Karpas-422 (cell line): ENCODE results near the gene HS3ST2. TPM values are rescaled to one million over a fixed set of nuclear protein-coding genes. Genes with fewer than 3 reads are reported as not detected.
"Not testable (repeated sequence)": the region's sequence is repeated elsewhere in the genome, so short reads cannot be mapped to it uniquely, and the experiment has no call there.

Experiments
- DNase-seq: peaks from one replicate; pipeline ENCODE4 v3.0.0-alpha.2; 2015
- H2AFZ ChIP-seq: fragments of 200-600 bp; sonication (generic); 2 replicates; pipeline ENCODE4 v1.6.1; 2014; ENCODE audit warnings: antibody characterized with exemption, low read length, mixed read lengths
- H3K27ac ChIP-seq: fragments of 200-600 bp; sonication (generic); 2 replicates; pipeline ENCODE4 v1.5.1; 2014; ENCODE audit warnings: mild to moderate bottlenecking, low read length, moderate library complexity
- H3K27me3 ChIP-seq: fragments of 200-600 bp; sonication (generic); 2 replicates; pipeline ENCODE4 v1.6.1; 2014; ENCODE audit warnings: low read length, mixed read lengths
- H3K36me3 ChIP-seq: fragments of 200-600 bp; sonication (generic); 2 replicates; pipeline ENCODE4 v1.6.1; 2014; ENCODE audit warnings: low read length, mixed read lengths; ENCODE audit not compliant: insufficient read depth
- H3K4me1 ChIP-seq: fragments of 200-600 bp; sonication (generic); 2 replicates; pipeline ENCODE4 v1.6.1; 2014; ENCODE audit warnings: mild to moderate bottlenecking, low read length, mixed read lengths
- H3K4me2 ChIP-seq: fragments of 200-600 bp; sonication (generic); 2 replicates; pipeline ENCODE4 v1.6.1; 2014; ENCODE audit warnings: low read length, low read depth, mild to moderate bottlenecking; ENCODE audit not compliant: poor library complexity, severe bottlenecking
- H3K4me3 ChIP-seq: fragments of 200-600 bp; sonication (generic); 2 replicates; pipeline ENCODE4 v1.5.1; 2014; ENCODE audit warnings: mild to moderate bottlenecking, antibody characterized with exemption, low read length, mixed read lengths
- H3K79me2 ChIP-seq: fragments of 200-600 bp; sonication (generic); 2 replicates; pipeline ENCODE4 v1.6.1; 2014; ENCODE audit warnings: mild to moderate bottlenecking, low read length, mixed read lengths
- H3K9ac ChIP-seq: fragments of 200-600 bp; sonication (generic); 2 replicates; pipeline ENCODE4 v1.6.0; 2014; ENCODE audit warnings: low read length
- H3K9me2 ChIP-seq: fragments of 200-600 bp; sonication (generic), shearing (Covaris generic); replicated peaks from 2 replicates; pipeline ENCODE4 v1.6.0; 2014; ENCODE audit warnings: mild to moderate bottlenecking, low read length, moderate library complexity; ENCODE audit not compliant: insufficient read depth
- H3K9me3 ChIP-seq: fragments of 300-700, 200-600 bp; sonication (generic); 2 replicates; pipeline ENCODE4 v1.6.1; 2014; ENCODE audit warnings: low read length, mixed read lengths
- H4K20me1 ChIP-seq: fragments of 200-600 bp; sonication (generic); 2 replicates; pipeline ENCODE4 v1.6.1; 2014; ENCODE audit warnings: mild to moderate bottlenecking, antibody characterized with exemption, low read length, low read depth; ENCODE audit not compliant: insufficient read depth
- total RNA-seq: library from RNA; depleted of rRNA; stranded (reverse); fragments of >200 nt; shearing (Covaris generic); gene quantifications from 2 replicates; pipeline ENCODE4 v1.2.3, GENCODE V29; 2014; ENCODE audit warnings: low replicate concordance

Gene HS3ST2
- total RNA-seq, 1 experiment from 2014 or later, result not detected

GRCh38 chr16:22932032-22932771 is 118.2 kb downstream of the HS3ST2 start:
- Histone ChIP-seq H3K9me2 (no peaks in the 10 kb centered on the region), H3K36me3 (no peaks in the 10 kb centered on the region), H3K27me3 (no peaks in the 10 kb centered on the region), H3K27ac (no peak overlapping the region), H3K9me3 (no peaks in the 10 kb centered on the region), H3K4me3 (no peak overlapping the region), H4K20me1 (no peaks in the 10 kb centered on the region), H2AFZ (no peak overlapping the region), H3K9ac (no peak overlapping the region), H3K4me1 (peaks cover 7% of the 10 kb centered on the region), H3K4me2 (no peak overlapping the region), H3K79me2 (no peaks in the 10 kb centered on the region)
- no peak for DNase-seq

GRCh38 chr16:22933173-22933572 is 119.2 kb downstream of the HS3ST2 start:
- DNase-seq, result no peak
- no peak overlapping the region for H3K4me2 ChIP-seq
- no peaks in the 10 kb centered on the region for H3K9me3 ChIP-seq
- H3K27ac ChIP-seq, result no peak overlapping the region
- no peaks in the 10 kb centered on the region for H3K36me3 ChIP-seq
- H3K79me2 ChIP-seq, result no peaks in the 10 kb centered on the region
- no peaks in the 10 kb centered on the region for H3K27me3 ChIP-seq
- H3K9ac ChIP-seq, result no peak overlapping the region
- no peaks in the 10 kb centered on the region for H4K20me1 ChIP-seq
- peaks cover 7% of the 10 kb centered on the region for H3K4me1 ChIP-seq
- H2AFZ ChIP-seq, result no peak overlapping the region
- H3K4me3 ChIP-seq, result no peak overlapping the region
- H3K9me2 ChIP-seq, result no peaks in the 10 kb centered on the region

GRCh38 chr16:22934786-22935185 is 120.8 kb downstream of the HS3ST2 start:
- Histone ChIP-seq H3K4me3 (no peak overlapping the region), H3K79me2 (no peaks in the 10 kb centered on the region), H3K9me3 (no peaks in the 10 kb centered on the region), H3K4me2 (no peak overlapping the region), H3K36me3 (no peaks in the 10 kb centered on the region), H4K20me1 (no peaks in the 10 kb centered on the region), H2AFZ (no peak overlapping the region), H3K27me3 (no peaks in the 10 kb centered on the region), H3K27ac (no peak overlapping the region), H3K9me2 (no peaks in the 10 kb centered on the region), H3K9ac (no peak overlapping the region), H3K4me1 (peaks cover 7% of the 10 kb centered on the region)
- no peak for DNase-seq

- DNase-seq, result no peak
- Histone ChIP-seq H3K4me3 (no peak overlapping the region), H3K27ac (no peak overlapping the region), H3K9me3 (no peaks in the 10 kb centered on the region), H3K79me2 (no peaks in the 10 kb centered on the region), H2AFZ (no peak overlapping the region), H3K4me2 (no peak overlapping the region), H3K36me3 (no peaks in the 10 kb centered on the region), H3K27me3 (no peaks in the 10 kb centered on the region), H3K9me2 (no peaks in the 10 kb centered on the region), H3K4me1 (peaks cover 7% of the 10 kb centered on the region), H4K20me1 (no peaks in the 10 kb centered on the region), H3K9ac (no peak overlapping the region)
These were observed 123.2 kb downstream of the HS3ST2 start for GRCh38 chr16:22937169-22937568.

- Histone ChIP-seq H3K27ac (no peak overlapping the region), H2AFZ (no peak overlapping the region), H3K9ac (no peak overlapping the region), H3K4me1 (no peaks in the 10 kb centered on the region), H3K4me2 (no peak overlapping the region), H3K9me3 (no peaks in the 10 kb centered on the region), H3K4me3 (no peak overlapping the region), H3K36me3 (no peaks in the 10 kb centered on the region), H4K20me1 (no peaks in the 10 kb centered on the region), H3K9me2 (no peaks in the 10 kb centered on the region), H3K27me3 (no peaks in the 10 kb centered on the region), H3K79me2 (no peaks in the 10 kb centered on the region)
- DNase-seq, result no peak
These were observed 124.7 kb downstream of the HS3ST2 start for GRCh38 chr16:22938647-22939046.

GRCh38 chr16:22939744-22940363 is 125.9 kb downstream of the HS3ST2 start:
- not testable (repeated sequence) for H3K27ac ChIP-seq, H3K4me1 ChIP-seq, H2AFZ ChIP-seq

GRCh38 chr16:22941970-22942501 is 128.1 kb downstream of the HS3ST2 start:
- Histone ChIP-seq H3K9me2 (no peaks in the 10 kb centered on the region), H2AFZ (no peak overlapping the region), H3K27ac (no peak overlapping the region), H4K20me1 (no peaks in the 10 kb centered on the region), H3K9me3 (no peaks in the 10 kb centered on the region), H3K4me3 (no peak overlapping the region), H3K27me3 (no peaks in the 10 kb centered on the region), H3K4me2 (no peak overlapping the region), H3K36me3 (no peaks in the 10 kb centered on the region), H3K4me1 (no peaks in the 10 kb centered on the region), H3K9ac (no peak overlapping the region), H3K79me2 (no peaks in the 10 kb centered on the region)
- no peak for DNase-seq

More at GRCh38 chr16:22939744-22940363, 125.9 kb downstream of the HS3ST2 start:
- not testable (repeated sequence) for H3K27me3 ChIP-seq, H3K9me3 ChIP-seq, DNase-seq, H3K36me3 ChIP-seq, H3K79me2 ChIP-seq, H4K20me1 ChIP-seq, H3K9me2 ChIP-seq, H3K4me2 ChIP-seq, H3K9ac ChIP-seq, H3K4me3 ChIP-seq

GRCh38 chr16:22942811-22943210 is 128.8 kb downstream of the HS3ST2 start:
- no peaks in the 10 kb centered on the region for H3K79me2 ChIP-seq
- H3K4me2 ChIP-seq, result no peak overlapping the region
- H3K27ac ChIP-seq, result no peak overlapping the region
- DNase-seq, result no peak
- no peaks in the 10 kb centered on the region for H3K9me3 ChIP-seq
- H3K27me3 ChIP-seq, result no peaks in the 10 kb centered on the region
- no peaks in the 10 kb centered on the region for H4K20me1 ChIP-seq
- H2AFZ ChIP-seq, result no peak overlapping the region
- no peak overlapping the region for H3K9ac ChIP-seq
- no peaks in the 10 kb centered on the region for H3K36me3 ChIP-seq
- no peak overlapping the region for H3K4me3 ChIP-seq
- no peaks in the 10 kb centered on the region for H3K4me1 ChIP-seq
- no peaks in the 10 kb centered on the region for H3K9me2 ChIP-seq
